ENCODE results near the gene SYS1. TPM values are rescaled to one million over a fixed set of nuclear protein-coding genes. Genes with fewer than 3 reads are reported as not detected.
A peak's percentile ranks its signal among the peaks of the same experiment; 100 is the strongest.
"Not testable (repeated sequence)": the region's sequence is repeated elsewhere in the genome, so short reads cannot be mapped to it uniquely, and the experiment has no call there.

SYS1 gene
- total RNA-seq, 6 donors from 2014 or later = 31.0 to 61.4 (median 50.7) TPM

DNA sequence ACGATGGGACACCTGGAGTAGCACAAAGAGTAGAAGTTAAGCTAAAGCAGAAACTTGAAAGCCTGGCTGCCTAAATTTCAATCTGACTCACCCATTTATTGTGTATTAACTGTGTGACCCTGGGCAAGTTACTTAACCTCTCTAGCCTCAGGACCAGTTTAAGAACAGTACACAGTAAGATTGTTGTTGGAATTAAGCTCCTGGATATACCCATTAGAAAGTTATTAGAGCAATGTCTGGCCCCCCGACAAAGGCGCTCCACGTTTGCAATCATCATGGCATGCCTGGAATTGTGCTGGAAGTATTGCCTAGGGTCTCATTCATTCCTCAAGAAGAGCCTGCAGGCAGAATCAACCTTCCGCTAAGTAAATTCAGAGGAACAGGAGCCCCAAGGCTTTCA lies 16.1 kb upstream of the SYS1 start:
- Histone ChIP-seq H3K4me3 (peak overlapping the region; percentile 55 to 88 (median 72)), H3K4me1 (peaks cover 54 to 60% (median 57%) of the 10 kb centered on the region in 4 donors), H3K36me3 (no peaks in the 10 kb centered on the region), H3K9me3 (no peaks in the 10 kb centered on the region), H3K27me3 (no peaks in the 10 kb centered on the region), H3K27ac (peak overlapping the region; percentile 91 to 92 (median 92))
- TF ChIP-seq POLR2AphosphoS5 (IDR thresholded peaks at IDR 0.05) (no peak), EP300 (IDR thresholded peaks at IDR 0.05) (no peak), POLR2A (IDR thresholded peaks at IDR 0.05) (no peak)
- TF ChIP-seq, protein P1, sequence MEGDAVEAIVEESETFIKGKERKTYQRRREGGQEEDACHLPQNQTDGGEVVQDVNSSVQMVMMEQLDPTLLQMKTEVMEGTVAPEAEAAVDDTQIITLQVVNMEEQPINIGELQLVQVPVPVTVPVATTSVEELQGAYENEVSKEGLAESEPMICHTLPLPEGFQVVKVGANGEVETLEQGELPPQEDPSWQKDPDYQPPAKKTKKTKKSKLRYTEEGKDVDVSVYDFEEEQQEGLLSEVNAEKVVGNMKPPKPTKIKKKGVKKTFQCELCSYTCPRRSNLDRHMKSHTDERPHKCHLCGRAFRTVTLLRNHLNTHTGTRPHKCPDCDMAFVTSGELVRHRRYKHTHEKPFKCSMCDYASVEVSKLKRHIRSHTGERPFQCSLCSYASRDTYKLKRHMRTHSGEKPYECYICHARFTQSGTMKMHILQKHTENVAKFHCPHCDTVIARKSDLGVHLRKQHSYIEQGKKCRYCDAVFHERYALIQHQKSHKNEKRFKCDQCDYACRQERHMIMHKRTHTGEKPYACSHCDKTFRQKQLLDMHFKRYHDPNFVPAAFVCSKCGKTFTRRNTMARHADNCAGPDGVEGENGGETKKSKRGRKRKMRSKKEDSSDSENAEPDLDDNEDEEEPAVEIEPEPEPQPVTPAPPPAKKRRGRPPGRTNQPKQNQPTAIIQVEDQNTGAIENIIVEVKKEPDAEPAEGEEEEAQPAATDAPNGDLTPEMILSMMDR (IDR thresholded peaks at IDR 0.05) = no peak
- DNase-seq (no peak), ATAC-seq (ENCODE audit: low FRiP score in 2 of 2) (no peak)
- WGBS, 2 donors = 67 to 80% methylated on average over 5 of the region's 5 CpGs

DNA sequence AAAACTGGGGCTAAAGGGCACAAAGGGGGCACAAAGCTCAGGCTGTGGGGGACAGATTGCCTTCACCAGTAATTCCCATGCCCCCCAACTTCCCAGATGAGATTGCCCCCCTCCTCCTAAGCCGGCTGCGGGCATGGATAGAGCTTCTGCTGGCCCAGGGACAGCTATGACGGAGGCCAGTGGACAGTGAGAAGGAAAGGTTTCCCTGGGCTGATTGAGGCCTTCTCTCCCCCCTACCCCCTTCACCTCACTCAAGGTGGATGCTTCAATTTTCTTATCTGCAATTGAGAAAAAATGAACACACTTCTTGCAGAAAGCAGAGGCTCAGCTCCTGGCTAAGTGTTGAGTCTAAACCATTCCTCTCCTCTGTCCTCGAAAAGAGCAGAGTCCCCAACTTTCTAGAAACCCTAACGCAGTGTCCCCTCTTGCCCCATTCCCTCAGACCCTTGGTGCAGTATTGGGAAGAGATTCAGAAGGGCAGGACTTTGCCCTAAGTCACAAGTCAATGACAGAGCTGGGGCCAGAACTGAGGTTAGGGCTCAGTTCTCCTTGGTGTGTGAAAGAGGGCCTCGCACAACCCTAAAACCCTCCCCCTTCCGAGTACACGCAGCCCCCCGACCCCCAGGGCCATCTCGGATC lies 15.5 kb upstream of the SYS1 start:
- Histone ChIP-seq H3K27me3 (no peaks in the 10 kb centered on the region), H3K4me3 (peak overlapping the region; percentile 55 to 88 (median 72)), H3K9me3 (no peaks in the 10 kb centered on the region), H3K4me1 (peaks cover 48 to 54% (median 51%) of the 10 kb centered on the region in 4 donors), H3K36me3 (no peaks in the 10 kb centered on the region), H3K27ac (peak overlapping the region; percentile 91 to 92 (median 92))
- ATAC-seq (ENCODE audit: low FRiP score in 2 of 2) (peak in 1 of 2 donors; percentile 3), DNase-seq (no peak)
- 29 to 58% methylated on average over 4 to 9 of the region's 10 CpGs for WGBS, 2 donors
- TF ChIP-seq, protein P1 (IDR thresholded peaks at IDR 0.05) = no peak
- no peak for TF ChIP-seq POLR2AphosphoS5 (IDR thresholded peaks at IDR 0.05)
- TF ChIP-seq POLR2A (IDR thresholded peaks at IDR 0.05) = no peak
- no peak for TF ChIP-seq EP300 (IDR thresholded peaks at IDR 0.05)

DNA sequence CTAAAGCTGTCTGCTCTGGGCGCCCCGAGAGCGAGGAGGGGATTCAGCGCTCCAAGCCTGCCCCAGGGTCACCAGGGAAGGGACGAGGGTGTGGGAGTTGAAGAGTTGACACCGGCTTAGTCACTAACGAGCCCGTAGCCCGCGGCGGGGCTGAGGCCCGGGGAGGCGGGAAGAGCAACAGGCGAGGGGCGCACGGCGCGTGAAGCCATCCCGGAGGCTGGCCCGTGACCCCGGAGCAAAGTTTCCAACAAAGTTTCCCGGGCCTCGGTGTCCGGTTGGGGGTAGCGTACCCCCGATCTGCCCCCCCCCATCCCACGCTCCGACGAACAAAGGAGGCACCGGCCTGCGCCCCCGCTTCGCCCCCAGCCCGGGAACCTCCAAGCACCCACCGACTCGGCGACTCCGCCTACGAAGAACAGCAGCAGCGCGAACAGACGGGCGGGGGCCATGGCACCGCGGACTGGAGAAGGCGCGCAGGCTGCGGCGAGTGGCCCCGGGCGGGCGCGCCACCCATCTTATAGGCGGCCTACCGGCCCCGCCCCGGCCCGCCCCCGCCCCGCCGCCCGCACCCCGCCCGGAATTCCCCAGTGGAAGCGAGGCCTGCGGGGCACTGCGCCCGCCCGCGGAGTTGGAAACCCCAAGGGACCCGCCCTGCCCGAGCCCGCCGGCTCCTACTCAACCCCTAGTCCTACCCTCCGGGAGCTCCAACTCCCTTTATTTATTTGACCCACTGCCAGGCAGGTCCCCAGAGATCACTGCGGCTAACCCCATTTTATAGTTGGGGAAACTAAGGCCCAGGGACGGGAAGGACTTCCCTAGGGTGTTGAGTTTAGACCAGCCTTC lies 14.8 kb upstream of the SYS1 start, which contains the start of gene SDC4:
Gene SDC4, minus strand, starts transcription at position 489 of the 843 bp plus-strand sequence. Its CDS starts 40 bp downstream, at position 449.
- Histone ChIP-seq H3K27ac (peak within 1 kb of the TSS; percentile 91 to 92 (median 92)), H3K27me3 (no peaks in the 10 kb centered on the region), H3K4me1 (peaks cover 41 to 47% (median 44%) of the 10 kb centered on the region in 4 donors), H3K9me3 (no peaks in the 10 kb centered on the region), H3K36me3 (no peaks in the 10 kb centered on the region), H3K4me3 (peak within 1 kb of the TSS; percentile 55 to 88 (median 72))
- peak; percentile 99 for TF ChIP-seq POLR2AphosphoS5 (IDR thresholded peaks at IDR 0.05)
- TF ChIP-seq POLR2A (IDR thresholded peaks at IDR 0.05) = peak; percentile 83 to 99 (median 90)
- TF ChIP-seq EP300 (IDR thresholded peaks at IDR 0.05) = peak in 1 of 4 donors; percentile 70
- TF ChIP-seq, protein P1 (IDR thresholded peaks at IDR 0.05) = no peak
- ATAC-seq (ENCODE audit: low FRiP score in 2 of 2) (peak; percentile 55 to 84), DNase-seq (peak; percentile 81 to 95)
- WGBS, 2 donors = 2 to 13% methylated on average over 8 to 35 of the region's 77 CpGs

DNA sequence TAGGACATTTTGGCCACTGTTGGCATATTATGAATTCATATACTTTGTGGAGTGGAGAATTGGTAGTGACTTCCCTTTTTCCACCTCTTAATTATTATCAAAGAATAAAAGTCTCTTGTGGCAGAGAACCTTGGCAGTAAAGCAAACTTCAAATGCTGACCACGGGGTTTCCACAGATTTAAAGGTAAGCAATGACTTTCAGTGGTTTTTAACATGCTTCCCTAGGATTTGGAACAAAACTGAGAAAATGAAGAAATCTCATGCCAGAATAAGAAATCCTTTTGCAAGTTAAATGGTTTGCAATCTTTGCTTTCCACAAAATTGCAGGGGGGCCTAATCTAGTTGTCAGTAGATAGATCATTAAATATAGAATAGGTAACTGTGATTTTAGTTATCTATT lies 12.7 kb upstream of the SYS1 start:
- no peak overlapping the region for H3K4me3 ChIP-seq
- no peaks in the 10 kb centered on the region for H3K9me3 ChIP-seq
- ATAC-seq (ENCODE audit: low FRiP score in 2 of 2) (no peak), DNase-seq (no peak)
- peaks cover 21 to 32% (median 25%) of the 10 kb centered on the region in 4 donors for H3K4me1 ChIP-seq
- H3K36me3 ChIP-seq = no peaks in the 10 kb centered on the region
- H3K27me3 ChIP-seq = no peaks in the 10 kb centered on the region
- no peak overlapping the region for H3K27ac ChIP-seq
- 37 to 52% methylated on average over 1 of the region's 1 CpG for WGBS, 2 donors
- no peak for TF ChIP-seq POLR2A (IDR thresholded peaks at IDR 0.05)
- TF ChIP-seq EP300 (IDR thresholded peaks at IDR 0.05) = no peak
- TF ChIP-seq POLR2AphosphoS5 (IDR thresholded peaks at IDR 0.05) = no peak
- TF ChIP-seq, protein P1 (IDR thresholded peaks at IDR 0.05) = no peak

DNA sequence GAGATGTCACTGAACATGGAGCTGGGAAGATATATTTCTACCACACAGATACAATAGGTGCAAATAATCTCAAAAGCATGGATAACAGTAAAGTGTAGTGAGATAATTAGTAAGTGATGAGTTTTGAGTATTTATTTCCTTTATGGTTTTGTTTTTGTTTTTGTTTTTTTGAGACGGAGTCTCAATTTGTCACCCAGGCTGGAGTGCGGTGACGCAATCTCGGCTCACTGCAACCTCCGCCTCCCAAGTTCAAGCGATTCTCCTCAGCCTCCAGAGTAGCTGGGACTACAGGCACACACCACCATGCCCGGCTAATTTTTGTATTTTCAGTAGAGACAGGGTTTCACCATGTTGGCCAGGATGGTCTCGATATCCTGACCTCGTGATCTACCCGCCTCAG lies 12.2 kb upstream of the SYS1 start:
- DNase-seq; H3K27ac ChIP-seq; H3K4me3 ChIP-seq; ATAC-seq (ENCODE audit: low FRiP score in 2 of 2); H3K27me3 ChIP-seq; H3K9me3 ChIP-seq; H3K36me3 ChIP-seq: not testable (repeated sequence)
- WGBS, 2 donors = 92% methylated on average over 10 of the region's 10 CpGs
- H3K4me1 ChIP-seq = peaks cover 17 to 28% (median 19%) of the 10 kb centered on the region in 4 donors
